GM19351 (cell line): ENCODE results near the gene PIK3R1.

ENCODE experiments used
- ATAC-seq: cut with Tn5 transposase; IDR thresholded peaks from one replicate; pipeline ENCODE4 v1.9.1; 2021; ENCODE audit warnings: mild to moderate bottlenecking, moderate library complexity; ENCODE audit not compliant: unreplicated experiment

Gene PIK3R1

GRCh38 chr5:68267066-68267465 is 51.5 kb downstream of the PIK3R1 start:
- no peak for ATAC-seq

- ATAC-seq, result peak; percentile 39
These were observed 52.7 kb downstream of the PIK3R1 start for GRCh38 chr5:68268101-68268851.

GRCh38 chr5:68268852-68269130 is 53.2 kb downstream of the PIK3R1 start:
- ATAC-seq, result no peak

GRCh38 chr5:68269820-68270219 is 54.3 kb downstream of the PIK3R1 start:
- ATAC-seq, result no peak

- ATAC-seq, result no peak
These were observed 54.9 kb downstream of the PIK3R1 start for GRCh38 chr5:68270399-68270975.

DNA sequence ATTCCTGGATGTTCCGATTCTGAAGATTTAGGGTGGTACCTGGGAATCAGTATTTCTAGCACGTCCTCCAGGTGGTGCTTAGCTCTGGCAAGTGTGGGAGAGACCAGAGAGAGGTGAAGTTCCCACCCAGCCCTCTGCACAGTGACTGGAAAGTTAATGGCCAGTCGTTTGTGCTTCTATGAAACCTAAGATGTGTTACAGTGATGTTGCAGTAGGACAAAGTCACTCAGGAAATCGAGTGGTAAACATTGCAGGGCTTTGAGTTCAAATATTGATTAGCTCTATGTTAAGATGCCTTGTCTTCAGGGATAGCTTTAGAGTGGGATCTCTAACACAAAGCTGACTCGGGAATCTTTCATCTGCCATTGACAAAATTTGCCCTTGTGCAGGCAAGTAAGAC is 55.6 kb downstream of the PIK3R1 start:
- ATAC-seq, result no peak

GRCh38 chr5:68272289-68272688 is 56.7 kb downstream of the PIK3R1 start:
- ATAC-seq, result no peak

DNA sequence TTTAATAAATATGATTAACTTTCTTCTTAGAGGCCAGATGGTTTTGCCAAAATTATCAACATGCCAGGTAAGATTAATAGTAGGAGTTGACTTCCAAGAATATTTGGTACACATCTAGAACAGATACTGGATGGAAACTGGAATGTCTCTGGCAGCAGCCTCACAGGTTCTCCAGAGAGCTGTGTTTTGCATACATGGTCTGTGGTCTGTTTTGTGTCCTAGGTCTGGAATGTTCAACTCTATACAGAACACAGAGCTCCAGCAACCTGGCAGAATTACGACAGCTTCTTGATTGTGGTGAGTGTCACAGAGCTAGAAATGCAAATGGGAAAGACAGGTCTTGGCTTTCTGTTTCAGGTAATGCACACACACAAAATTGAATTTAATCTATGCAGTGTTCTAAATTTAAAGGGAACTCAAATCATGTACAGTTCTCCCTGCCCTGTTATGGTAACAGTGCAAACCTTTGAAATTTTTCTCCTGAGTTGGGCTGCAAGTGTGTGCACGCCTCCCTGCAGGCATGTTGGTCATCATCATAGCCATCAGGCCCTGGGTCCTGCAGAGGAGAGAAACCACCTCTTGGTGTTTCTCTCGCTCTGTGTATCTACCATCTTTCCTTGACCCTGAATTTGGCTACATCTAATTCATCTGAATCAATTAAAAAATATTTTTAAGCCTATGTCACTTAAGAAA is 58.3 kb downstream of the PIK3R1 start:
- ATAC-seq, result peak; percentile 46

- peak; percentile 63 for ATAC-seq
These were observed 59.5 kb downstream of the PIK3R1 start for GRCh38 chr5:68274847-68275651.

DNA sequence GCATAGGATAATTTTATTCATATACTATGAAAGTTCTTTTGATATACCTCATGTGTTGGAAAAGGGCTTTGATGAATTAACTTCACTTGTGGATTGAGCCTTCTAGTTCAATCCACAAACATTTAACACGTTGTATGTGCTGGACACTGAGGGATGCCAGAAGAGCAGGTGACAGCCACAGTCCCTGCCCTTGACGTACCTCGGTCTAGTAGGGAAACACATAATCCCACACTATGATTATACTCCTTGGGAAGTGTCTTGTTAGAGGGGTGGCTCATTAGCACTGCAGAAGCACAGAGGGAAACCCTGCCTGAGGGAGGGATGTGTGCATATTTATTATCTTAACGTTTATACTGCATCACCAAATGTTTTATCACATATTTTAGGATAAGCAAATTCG is 61.2 kb downstream of the PIK3R1 start:
- ATAC-seq, result no peak

DNA sequence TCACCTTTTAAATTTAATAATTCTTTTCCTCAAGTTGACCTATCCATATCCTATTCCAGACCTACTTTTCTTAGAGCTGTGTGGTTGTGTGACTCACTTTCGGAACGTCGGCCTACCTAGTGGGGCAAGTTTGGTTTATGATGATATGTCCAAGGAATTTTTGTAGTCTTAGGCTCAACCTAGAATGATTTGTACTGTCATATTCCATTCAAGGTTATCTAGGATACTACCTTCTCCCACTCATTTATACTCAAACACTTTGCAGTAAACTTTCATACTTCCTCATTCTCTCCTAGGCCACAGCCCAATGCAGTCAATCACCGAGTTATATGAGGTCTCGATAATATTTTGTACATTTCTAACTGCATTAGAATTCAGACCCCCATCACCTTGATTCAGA is 61.9 kb downstream of the PIK3R1 start:
- ATAC-seq, result no peak

DNA sequence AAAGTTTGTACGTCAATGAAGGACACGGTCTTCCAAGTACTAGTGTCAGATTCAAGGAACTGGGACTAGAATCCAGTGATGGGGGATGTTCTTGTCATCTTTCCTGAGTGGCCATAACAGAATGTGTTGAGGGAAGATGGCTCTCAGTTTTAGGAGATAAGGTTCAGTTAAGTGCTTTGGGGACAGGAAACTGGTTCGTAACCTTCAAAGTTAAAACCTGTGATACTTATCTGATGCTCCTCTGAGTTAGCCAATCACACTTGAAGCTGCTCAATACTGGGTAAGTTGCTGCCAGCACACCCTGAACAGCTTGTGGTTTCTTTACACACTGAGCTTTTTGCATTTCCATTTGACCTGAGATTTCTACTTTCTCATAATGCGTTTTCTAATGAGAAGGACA is 64.4 kb downstream of the PIK3R1 start:
- ATAC-seq, result no peak

GRCh38 chr5:68282001-68282400 is 66.4 kb downstream of the PIK3R1 start:
- no peak for ATAC-seq

GRCh38 chr5:68283766-68284165 is 68.2 kb downstream of the PIK3R1 start:
- no peak for ATAC-seq

- ATAC-seq, result no peak
These were observed 69.7 kb downstream of the PIK3R1 start for GRCh38 chr5:68285075-68285840.

- no peak for ATAC-seq
These were observed 70.5 kb downstream of the PIK3R1 start for GRCh38 chr5:68285851-68286611.

DNA sequence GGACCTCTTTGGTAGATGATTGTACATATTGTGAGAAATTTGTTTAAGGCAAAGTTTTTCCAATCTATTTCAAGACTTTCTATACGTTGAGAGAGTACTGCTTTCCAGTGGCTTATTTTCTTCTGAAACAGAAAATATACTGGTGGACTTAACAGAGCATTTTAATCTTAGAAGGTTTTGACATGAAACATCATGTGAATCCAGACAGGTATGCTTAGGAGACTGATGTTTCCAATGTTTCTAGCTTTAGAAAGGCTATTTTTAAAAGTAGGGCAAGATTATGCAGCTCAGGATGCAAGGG is 71.0 kb downstream of the PIK3R1 start:
- ATAC-seq, result no peak

GRCh38 chr5:68287631-68287975 is 72.0 kb downstream of the PIK3R1 start:
- no peak for ATAC-seq

DNA sequence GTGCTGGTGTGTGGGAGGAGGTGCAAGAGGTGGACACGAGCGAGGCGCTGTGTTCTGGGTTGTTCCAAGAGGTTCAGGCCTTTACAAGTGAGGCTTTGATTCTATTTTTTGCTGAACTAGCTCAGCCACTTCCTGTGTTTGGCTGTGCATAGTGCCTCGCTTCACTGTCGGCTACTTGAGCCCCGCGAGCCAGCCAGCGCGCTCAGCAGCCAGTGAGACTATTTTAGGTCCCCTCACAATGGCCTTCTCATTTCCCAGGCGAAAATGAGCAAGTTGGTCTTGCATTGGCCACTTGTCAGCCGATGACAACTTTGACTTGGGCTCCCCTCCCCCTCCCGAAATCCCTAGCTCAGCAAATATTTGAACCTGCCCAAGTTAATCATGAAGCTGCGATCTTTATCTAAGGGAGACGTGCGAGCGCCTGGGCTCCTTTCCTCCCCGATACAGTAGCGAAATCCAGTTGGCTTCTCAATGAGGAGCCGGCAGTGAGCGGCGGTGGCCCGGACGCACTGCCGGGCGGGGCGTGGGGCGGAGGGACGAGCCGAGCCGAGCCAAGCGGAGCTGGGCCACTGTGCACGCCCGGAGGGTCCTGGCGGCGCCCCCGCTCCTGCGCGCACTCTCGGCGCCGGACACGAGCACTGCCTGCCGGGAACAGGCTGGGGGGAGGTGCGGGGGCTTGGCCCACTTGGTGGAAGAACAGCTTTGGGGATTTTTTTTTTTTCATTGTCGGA is 72.6 kb downstream of the PIK3R1 start:
- ATAC-seq, result peak; percentile 80

- ATAC-seq, result peak; percentile 16
These were observed 73.2 kb downstream of the PIK3R1 start for GRCh38 chr5:68288707-68289134.
